ENCODE results near the gene NBPF14. TPM values are rescaled to one million over a fixed set of nuclear protein-coding genes. Genes with fewer than 3 reads are reported as not detected.

NBPF14 gene
- polyA plus RNA-seq, 2 of the 4 experiments (the other 2 are of a cell fraction): 6.8 to 13.5 TPM

Small RNAs within 50 kb of the gene (small RNA-seq; reads per million reads assigned to genes)
- 0.95 to 763 (median 56.2) reads per million in 6 experiments for gene RF00003

Other genes starting within 250 kb of the NBPF14 start
- gene PPIAL4G, start 112.7 kb downstream of the NBPF14 start, polyA plus RNA-seq (2011; rRNA removed): not detected in 2 replicates
- not detected in 3 replicates for gene PPIAL4G, start 112.7 kb downstream of the NBPF14 start, polyA plus RNA-seq (2017; fragmentation: RNase III; extraction: RNeasy Plus Mini Kit Qiagen cat#74134 plus additional on column Dnase treatment)
- gene NUDT4B, start 152.8 kb upstream of the NBPF14 start, polyA plus RNA-seq (2011; rRNA removed): 10.2 and 11.6 TPM in 2 replicates
- 1.5 to 2.3 TPM (median 1.7 TPM) in 3 replicates for gene NUDT4B, start 152.8 kb upstream of the NBPF14 start, polyA plus RNA-seq (2017; fragmentation: RNase III; extraction: RNeasy Plus Mini Kit Qiagen cat#74134 plus additional on column Dnase treatment)
- gene PDE4DIP, start 248.4 kb upstream of the NBPF14 start, polyA plus RNA-seq (2011; rRNA removed): 9.2 and 10.7 TPM in 2 replicates
- gene PDE4DIP, start 248.4 kb upstream of the NBPF14 start, polyA plus RNA-seq (2017; fragmentation: RNase III; extraction: RNeasy Plus Mini Kit Qiagen cat#74134 plus additional on column Dnase treatment): 5.4 to 6.4 TPM (median 5.6 TPM) in 3 replicates

Measured in A549 (cell line).